ENCODE data around the gene HSDL2.

HSDL2 gene

DNA sequence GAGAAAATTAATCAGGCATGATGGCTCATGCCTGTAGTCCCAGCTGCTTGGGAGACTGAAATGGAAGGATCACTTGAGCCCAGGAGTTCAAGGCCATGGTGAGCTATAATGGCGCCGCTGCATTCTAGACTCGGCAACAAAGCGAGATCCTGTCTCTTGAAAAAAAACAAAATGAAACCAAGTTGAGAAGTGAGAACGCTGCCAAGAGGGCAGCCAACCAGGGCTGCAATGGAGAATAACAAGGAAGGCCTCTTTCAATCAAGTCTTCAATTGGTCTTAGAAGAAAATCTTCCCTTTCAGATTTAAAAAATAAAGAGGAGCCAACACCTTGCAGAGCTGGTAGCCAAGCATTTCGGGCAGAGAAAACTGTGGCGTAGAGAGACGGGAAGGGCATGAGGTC, 121.4 kb downstream of the HSDL2 start:
- no peak overlapping the region for H3K4me3 ChIP-seq (ENCODE audit: low read depth in 1 of 2, low read length in 1 of 2)
- H3K27ac ChIP-seq = no peak overlapping the region
- H3K9me3 ChIP-seq = no peaks in the 10 kb centered on the region
- H3K36me3 ChIP-seq = no peaks in the 10 kb centered on the region
- TF ChIP-seq, protein P1, sequence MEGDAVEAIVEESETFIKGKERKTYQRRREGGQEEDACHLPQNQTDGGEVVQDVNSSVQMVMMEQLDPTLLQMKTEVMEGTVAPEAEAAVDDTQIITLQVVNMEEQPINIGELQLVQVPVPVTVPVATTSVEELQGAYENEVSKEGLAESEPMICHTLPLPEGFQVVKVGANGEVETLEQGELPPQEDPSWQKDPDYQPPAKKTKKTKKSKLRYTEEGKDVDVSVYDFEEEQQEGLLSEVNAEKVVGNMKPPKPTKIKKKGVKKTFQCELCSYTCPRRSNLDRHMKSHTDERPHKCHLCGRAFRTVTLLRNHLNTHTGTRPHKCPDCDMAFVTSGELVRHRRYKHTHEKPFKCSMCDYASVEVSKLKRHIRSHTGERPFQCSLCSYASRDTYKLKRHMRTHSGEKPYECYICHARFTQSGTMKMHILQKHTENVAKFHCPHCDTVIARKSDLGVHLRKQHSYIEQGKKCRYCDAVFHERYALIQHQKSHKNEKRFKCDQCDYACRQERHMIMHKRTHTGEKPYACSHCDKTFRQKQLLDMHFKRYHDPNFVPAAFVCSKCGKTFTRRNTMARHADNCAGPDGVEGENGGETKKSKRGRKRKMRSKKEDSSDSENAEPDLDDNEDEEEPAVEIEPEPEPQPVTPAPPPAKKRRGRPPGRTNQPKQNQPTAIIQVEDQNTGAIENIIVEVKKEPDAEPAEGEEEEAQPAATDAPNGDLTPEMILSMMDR (IDR thresholded peaks at IDR 0.05) = no peak
- H3K4me1 ChIP-seq (ENCODE audit: control insufficient read depth in 1 of 2, insufficient read depth in 1 of 2, low read depth in 1 of 2, low read length in 1 of 2) = peaks cover 11 to 12% of the 10 kb centered on the region in 2 experiments
- H3K27me3 ChIP-seq = no peaks in the 10 kb centered on the region

DNA sequence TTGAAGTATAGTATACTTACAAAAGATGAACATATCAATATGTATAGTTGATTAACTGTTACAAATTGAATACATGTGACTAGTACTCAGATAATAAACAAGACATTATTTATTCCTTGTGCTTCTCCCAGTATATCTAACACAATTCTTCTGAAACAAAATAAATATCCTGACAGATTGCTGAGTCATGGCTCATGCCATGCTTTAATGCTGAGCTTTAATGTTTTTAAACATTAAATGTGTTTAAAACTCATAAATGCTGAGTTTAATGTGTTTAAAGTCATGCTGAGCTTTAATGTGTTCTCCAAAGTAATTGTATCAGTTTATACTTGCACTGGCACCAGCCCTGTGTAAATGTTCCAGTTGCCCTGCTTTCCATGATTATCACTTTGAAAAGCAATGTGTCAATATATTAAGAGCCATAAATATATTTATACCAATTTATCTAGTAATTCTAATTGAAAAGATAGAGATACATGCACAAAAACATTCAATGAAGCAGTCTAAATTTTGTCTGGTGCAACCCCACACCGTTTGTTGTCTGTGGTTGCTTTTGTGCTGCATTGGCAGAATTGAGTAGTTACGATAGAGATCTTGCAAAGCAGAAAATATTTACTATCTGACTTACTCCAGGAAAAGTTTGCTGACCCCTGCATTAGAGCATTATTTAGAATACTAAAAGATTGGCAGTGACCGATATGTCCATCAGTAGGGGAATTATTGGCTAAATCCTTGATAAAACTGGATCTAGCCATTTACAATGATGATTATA, 122.5 kb downstream of the HSDL2 start:
- Histone ChIP-seq H3K4me1 (ENCODE audit: control insufficient read depth in 1 of 2, insufficient read depth in 1 of 2, low read depth in 1 of 2, low read length in 1 of 2) (peaks cover under 1% of the 10 kb centered on the region in 2 experiments), H3K27ac (no peak overlapping the region), H3K4me3 (ENCODE audit: low read depth in 1 of 2, low read length in 1 of 2) (no peak overlapping the region)

DNA sequence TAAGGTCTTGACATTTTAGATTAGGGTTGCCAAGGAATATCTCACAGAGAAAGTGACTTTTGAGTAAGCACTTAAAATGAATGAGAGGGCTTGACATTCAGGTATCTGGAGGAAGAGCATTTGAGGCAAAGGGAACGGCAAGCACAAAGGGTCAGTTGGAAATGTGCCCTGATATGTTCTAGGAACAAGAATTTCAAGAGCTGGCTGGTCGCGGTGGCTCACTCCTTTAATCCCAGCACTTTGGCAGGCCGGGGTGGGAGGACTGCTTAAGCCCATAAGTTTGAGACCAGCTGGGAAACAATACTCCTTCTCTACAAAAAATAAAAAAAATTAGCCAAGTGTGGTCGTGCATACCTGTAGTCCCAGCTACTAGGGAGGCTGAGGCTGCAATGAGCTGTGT, 123.3 kb downstream of the HSDL2 start:
- Histone ChIP-seq H3K4me3 (ENCODE audit: low read depth in 1 of 2, low read length in 1 of 2) (no peak overlapping the region), H3K36me3 (no peaks in the 10 kb centered on the region), H3K9me3 (no peaks in the 10 kb centered on the region), H3K27me3 (no peaks in the 10 kb centered on the region), H3K27ac (no peak overlapping the region), H3K4me1 (ENCODE audit: control insufficient read depth in 1 of 2, insufficient read depth in 1 of 2, low read depth in 1 of 2, low read length in 1 of 2) (no peaks in the 10 kb centered on the region)
- TF ChIP-seq, protein P1 (IDR thresholded peaks at IDR 0.05) = no peak

More for the DNA sequence above, 122.5 kb downstream of the HSDL2 start:
- no peaks in the 10 kb centered on the region for H3K9me3 ChIP-seq
- H3K36me3 ChIP-seq = no peaks in the 10 kb centered on the region
- no peaks in the 10 kb centered on the region for H3K27me3 ChIP-seq
- TF ChIP-seq, protein P1 (IDR thresholded peaks at IDR 0.05) = no peak

DNA sequence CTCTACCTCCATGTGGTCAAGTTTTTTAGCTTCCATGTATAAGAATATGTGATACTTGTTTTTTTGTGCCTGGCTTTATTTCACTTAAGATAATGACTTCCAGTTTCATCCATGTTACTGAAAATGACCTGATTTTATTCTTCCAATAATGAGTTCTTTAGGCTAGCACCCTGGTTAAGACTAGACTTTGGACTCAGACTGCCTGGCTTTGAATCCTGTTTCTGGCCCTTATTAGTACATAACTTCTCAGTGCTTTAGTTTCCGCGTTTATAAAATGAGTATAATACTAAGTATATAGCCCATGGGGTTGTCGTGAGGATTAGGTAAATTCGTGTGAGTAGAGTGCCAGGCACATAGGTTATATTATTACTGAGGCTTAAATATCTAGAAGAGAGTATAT, 125.2 kb downstream of the HSDL2 start:
- Histone ChIP-seq H3K4me3 (ENCODE audit: low read depth in 1 of 2, low read length in 1 of 2) (no peak overlapping the region), H3K27me3 (no peaks in the 10 kb centered on the region)

DNA sequence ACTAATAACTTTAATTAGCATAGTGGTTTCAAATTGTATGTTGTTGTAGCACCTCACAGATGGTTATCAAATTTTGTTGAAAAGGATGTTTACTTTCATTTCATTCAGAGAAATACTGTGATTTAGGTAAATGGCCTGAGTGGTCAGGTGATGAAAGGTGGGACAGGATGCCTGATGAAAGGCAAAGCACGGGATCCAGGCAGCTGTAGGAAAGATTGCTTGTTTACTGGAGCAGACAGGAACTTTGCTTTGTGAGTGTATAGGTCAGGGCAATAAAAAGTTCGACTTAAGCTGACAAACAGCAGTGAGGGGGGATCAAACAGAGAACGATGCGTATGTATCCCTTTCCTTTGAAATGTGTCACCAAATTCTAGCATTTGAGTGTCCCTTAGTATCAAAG, 125.7 kb downstream of the HSDL2 start:
- TF ChIP-seq, protein P1 (IDR thresholded peaks at IDR 0.05) = no peak
- Histone ChIP-seq H3K27ac (no peak overlapping the region), H3K4me1 (ENCODE audit: control insufficient read depth in 1 of 2, insufficient read depth in 1 of 2, low read depth in 1 of 2, low read length in 1 of 2) (no peaks in the 10 kb centered on the region), H3K27me3 (no peaks in the 10 kb centered on the region), H3K36me3 (no peaks in the 10 kb centered on the region), H3K4me3 (ENCODE audit: low read depth in 1 of 2, low read length in 1 of 2) (no peak overlapping the region), H3K9me3 (no peaks in the 10 kb centered on the region)

More for the DNA sequence above, 125.2 kb downstream of the HSDL2 start:
- Histone ChIP-seq H3K4me1 (ENCODE audit: control insufficient read depth in 1 of 2, insufficient read depth in 1 of 2, low read depth in 1 of 2, low read length in 1 of 2) (no peaks in the 10 kb centered on the region), H3K9me3 (no peaks in the 10 kb centered on the region), H3K36me3 (no peaks in the 10 kb centered on the region), H3K27ac (no peak overlapping the region)
- TF ChIP-seq, protein P1 (IDR thresholded peaks at IDR 0.05) = no peak

All from neutrophil (primary cell).